HEK293 (cell line): ENCODE data around the gene MS4A10.

Experiments used
- CTCF ChIA-PET: fragments of 350-600 bp; formaldehyde crosslinking; extraction: SDS; loops from one replicate; lab custom pipeline; 2021; ENCODE audit warnings: antibody characterized with exemption; lab: Yijun Ruan, JAX
- POLR2A ChIA-PET: fragments of 300-600 bp; formaldehyde crosslinking; extraction: SDS; loops from one replicate; lab custom pipeline; 2020; ENCODE audit warnings: antibody characterized with exemption, inconsistent platforms; lab: Yijun Ruan, JAX
- H3K27ac ChIP-seq: fragments of 200-500 bp; sonication (Bioruptor generic); 2 replicates; pipeline ENCODE4 v1.5.1; 2014; ENCODE audit warnings: low read depth, low read length, control low read depth, inconsistent platforms; ENCODE audit errors: extremely low read depth
- H3K36me3 ChIP-seq, 2 experiments: fragments of 200-500 bp in 1 of 2; sonication (Bioruptor generic) in 1 of 2; 1 replicate in 1 of 2; 2 replicates in 1 of 2; pipeline ENCODE4 v1.5.1; 2014 to 2017; ENCODE audit warnings: inconsistent platforms in 2 of 2, low read length in 2 of 2; ENCODE audit not compliant: control insufficient read depth in 2 of 2, insufficient read depth in 1 of 2
- H3K4me1 ChIP-seq: fragments of 200-500 bp; sonication (Bioruptor generic); 2 replicates; pipeline ENCODE4 v1.5.1; 2014; ENCODE audit warnings: mild to moderate bottlenecking, low read length, inconsistent platforms; ENCODE audit not compliant: control insufficient read depth, insufficient read depth
- H3K4me3 ChIP-seq: 2 replicates; pipeline ENCODE4 v1.5.1; 2011; ENCODE audit warnings: low read depth, mild to moderate bottlenecking, control low read depth, low read length, moderate library complexity
- H3K9me3 ChIP-seq: fragments of 200-500 bp; sonication (Bioruptor generic); 2 replicates; pipeline ENCODE4 v1.5.1; 2014; ENCODE audit warnings: low read depth, low read length, inconsistent platforms; ENCODE audit not compliant: control insufficient read depth, insufficient read depth
- KLF16 ChIP-seq: fragments of 450-650 bp; formaldehyde crosslinking; IDR thresholded peaks from 2 replicates; pipeline ENCODE4 v1.5.1; 2017; ENCODE audit warnings: missing biosample characterization, missing genetic modification characterization
- OVOL3 ChIP-seq: fragments of 450-650 bp; formaldehyde crosslinking; IDR thresholded peaks from 2 replicates; pipeline ENCODE4 v1.5.1; 2016; ENCODE audit warnings: missing biosample characterization, missing genetic modification characterization
- SCRT1 ChIP-seq: fragments of 450-650 bp; formaldehyde crosslinking; IDR thresholded peaks from 2 replicates; pipeline ENCODE4 v1.5.1; 2016; ENCODE audit warnings: missing biosample characterization, missing genetic modification characterization, borderline replicate concordance
- SETDB1 ChIP-seq: IDR thresholded peaks from one replicate; pipeline ENCODE4 v1.6.1; 2017; ENCODE audit warnings: mild to moderate bottlenecking, low read length, moderate library complexity, mixed read lengths; ENCODE audit not compliant: insufficient read length
- TCF7L2 ChIP-seq: IDR thresholded peaks from 2 replicates; pipeline ENCODE4 v1.6.1; 2011; ENCODE audit warnings: low read depth, mild to moderate bottlenecking, inconsistent platforms, low read length, moderate library complexity, borderline replicate concordance
- TRIM28 ChIP-seq: IDR thresholded peaks from 2 replicates; pipeline ENCODE4 v1.6.1; 2011; ENCODE audit warnings: low read length, control low read depth, borderline replicate concordance
- ZBTB1 ChIP-seq: fragments of 450-650 bp; formaldehyde crosslinking; IDR thresholded peaks from 2 replicates; pipeline ENCODE4 v1.5.1; 2016; ENCODE audit warnings: missing biosample characterization, missing genetic modification characterization
- ZFP3 ChIP-seq: fragments of 450-650 bp; formaldehyde crosslinking; IDR thresholded peaks from 2 replicates; pipeline ENCODE4 v1.5.1; 2016; ENCODE audit warnings: low read depth, missing biosample characterization, missing genetic modification characterization
- ZNF274 ChIP-seq, 2 experiments: fragments of 200-500 bp in 1 of 2; fragments of 450-650 bp in 1 of 2; sonication (Bioruptor generic) in 1 of 2; formaldehyde crosslinking in 1 of 2; IDR thresholded peaks; 2 replicates each; pipeline versions ENCODE4 v1.5.1 to v1.6.1; 2014 to 2016; ENCODE audit warnings: borderline replicate concordance in 1 of 2, inconsistent platforms in 1 of 2, low read length in 1 of 2, missing biosample characterization in 1 of 2, missing genetic modification characterization in 1 of 2
- ZNF292 ChIP-seq: fragments of 450-650 bp; formaldehyde crosslinking; IDR thresholded peaks from 2 replicates; pipeline ENCODE4 v1.5.1; 2016; ENCODE audit warnings: low read depth, missing biosample characterization, missing genetic modification characterization, borderline replicate concordance
- ZNF302 ChIP-seq: fragments of 450-650 bp; formaldehyde crosslinking; IDR thresholded peaks from 2 replicates; pipeline ENCODE4 v1.5.1; 2016; ENCODE audit warnings: missing biosample characterization, missing genetic modification characterization, low read depth
- ZNF350 ChIP-seq: fragments of 450-650 bp; formaldehyde crosslinking; IDR thresholded peaks from 2 replicates; pipeline ENCODE4 v1.5.0; 2017; ENCODE audit warnings: missing biosample characterization, mild to moderate bottlenecking, missing genetic modification characterization
- ZNF391 ChIP-seq: fragments of 450-650 bp; formaldehyde crosslinking; IDR thresholded peaks from 2 replicates; pipeline ENCODE4 v1.5.1; 2016; ENCODE audit warnings: low read depth, missing biosample characterization, missing genetic modification characterization, borderline replicate concordance
- ZNF398 ChIP-seq: fragments of 450-650 bp; formaldehyde crosslinking; IDR thresholded peaks from 2 replicates; pipeline ENCODE4 v1.5.1; 2017; ENCODE audit warnings: missing biosample characterization, missing genetic modification characterization
- ZNF473 ChIP-seq: fragments of 450-650 bp; formaldehyde crosslinking; IDR thresholded peaks from 2 replicates; pipeline ENCODE4 v1.5.1; 2017; ENCODE audit warnings: missing biosample characterization, missing genetic modification characterization
- ZNF560 ChIP-seq: fragments of 450-650 bp; formaldehyde crosslinking; IDR thresholded peaks from 2 replicates; pipeline ENCODE4 v1.5.1; 2017; ENCODE audit warnings: missing biosample characterization, missing genetic modification characterization, borderline replicate concordance
- ZNF701 ChIP-seq: fragments of 450-650 bp; formaldehyde crosslinking; IDR thresholded peaks from 2 replicates; pipeline ENCODE4 v1.5.1; 2016; ENCODE audit warnings: missing biosample characterization, missing genetic modification characterization
- ZNF837 ChIP-seq: fragments of 450-650 bp; formaldehyde crosslinking; IDR thresholded peaks from 2 replicates; pipeline ENCODE4 v1.5.1; 2016; ENCODE audit warnings: missing biosample characterization, missing genetic modification characterization
- ZNF843 ChIP-seq: fragments of 450-650 bp; formaldehyde crosslinking; IDR thresholded peaks from 2 replicates; pipeline ENCODE4 v1.5.1; 2016; ENCODE audit warnings: missing biosample characterization, missing genetic modification characterization
- ZXDB ChIP-seq: fragments of 450-650 bp; formaldehyde crosslinking; IDR thresholded peaks from 2 replicates; pipeline ENCODE4 v1.5.1; 2016; ENCODE audit warnings: missing biosample characterization, missing genetic modification characterization
- TF ChIP-seq, protein P1 (sequence below): fragments of 450-650 bp; formaldehyde crosslinking; IDR thresholded peaks from 2 replicates; pipeline ENCODE4 v1.5.1; 2017; ENCODE audit warnings: missing biosample characterization, missing genetic modification characterization
- TF ChIP-seq, protein P2 (sequence below): fragments of 450-650 bp; formaldehyde crosslinking; IDR thresholded peaks from 2 replicates; pipeline ENCODE4 v1.5.1; 2016; ENCODE audit warnings: missing biosample characterization, missing genetic modification characterization
- TF ChIP-seq, protein P3 (sequence below): fragments of 450-650 bp; formaldehyde crosslinking; IDR thresholded peaks from 2 replicates; pipeline ENCODE4 v1.5.1; 2016; ENCODE audit warnings: missing biosample characterization, missing genetic modification characterization
- TF ChIP-seq, protein P4 (sequence below): fragments of 450-650 bp; formaldehyde crosslinking; IDR thresholded peaks from 2 replicates; pipeline ENCODE4 v1.5.1; 2016; ENCODE audit warnings: missing biosample characterization, missing genetic modification characterization

MS4A10 gene

GRCh38 chr11:60810151-60810550, 25.0 kb downstream of the MS4A10 start:
- no peak overlapping the region for H3K4me3 ChIP-seq
- H3K4me1 ChIP-seq: no peaks in the 10 kb centered on the region
- no peak overlapping the region for H3K27ac ChIP-seq
- POLR2A ChIA-PET: no interaction called here
- no peaks in the 10 kb centered on the region for H3K36me3 ChIP-seq
- H3K9me3 ChIP-seq: no peaks in the 10 kb centered on the region
- CTCF ChIA-PET: interaction anchor here (0.6 kb wide), 1 partner anchor 9 kb away, joined by 3 read pairs; no protein-coding TSS in a partner anchor
- no peak for TF ChIP-seq ZNF843 (tag by site-specific recombination)
- no peak for TF ChIP-seq TCF7L2
- TF ChIP-seq ZNF398: no peak
- TF ChIP-seq, protein P1, sequence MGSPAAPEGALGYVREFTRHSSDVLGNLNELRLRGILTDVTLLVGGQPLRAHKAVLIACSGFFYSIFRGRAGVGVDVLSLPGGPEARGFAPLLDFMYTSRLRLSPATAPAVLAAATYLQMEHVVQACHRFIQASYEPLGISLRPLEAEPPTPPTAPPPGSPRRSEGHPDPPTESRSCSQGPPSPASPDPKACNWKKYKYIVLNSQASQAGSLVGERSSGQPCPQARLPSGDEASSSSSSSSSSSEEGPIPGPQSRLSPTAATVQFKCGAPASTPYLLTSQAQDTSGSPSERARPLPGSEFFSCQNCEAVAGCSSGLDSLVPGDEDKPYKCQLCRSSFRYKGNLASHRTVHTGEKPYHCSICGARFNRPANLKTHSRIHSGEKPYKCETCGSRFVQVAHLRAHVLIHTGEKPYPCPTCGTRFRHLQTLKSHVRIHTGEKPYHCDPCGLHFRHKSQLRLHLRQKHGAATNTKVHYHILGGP (tag by site-specific recombination): no peak
- no peak for TF ChIP-seq ZNF302 (tag by site-specific recombination)
- TF ChIP-seq SETDB1: no peak
- no peak for TF ChIP-seq ZXDB (tag by site-specific recombination)
- no peak for TF ChIP-seq ZNF350 (tag by site-specific recombination)
- TF ChIP-seq, protein P2, sequence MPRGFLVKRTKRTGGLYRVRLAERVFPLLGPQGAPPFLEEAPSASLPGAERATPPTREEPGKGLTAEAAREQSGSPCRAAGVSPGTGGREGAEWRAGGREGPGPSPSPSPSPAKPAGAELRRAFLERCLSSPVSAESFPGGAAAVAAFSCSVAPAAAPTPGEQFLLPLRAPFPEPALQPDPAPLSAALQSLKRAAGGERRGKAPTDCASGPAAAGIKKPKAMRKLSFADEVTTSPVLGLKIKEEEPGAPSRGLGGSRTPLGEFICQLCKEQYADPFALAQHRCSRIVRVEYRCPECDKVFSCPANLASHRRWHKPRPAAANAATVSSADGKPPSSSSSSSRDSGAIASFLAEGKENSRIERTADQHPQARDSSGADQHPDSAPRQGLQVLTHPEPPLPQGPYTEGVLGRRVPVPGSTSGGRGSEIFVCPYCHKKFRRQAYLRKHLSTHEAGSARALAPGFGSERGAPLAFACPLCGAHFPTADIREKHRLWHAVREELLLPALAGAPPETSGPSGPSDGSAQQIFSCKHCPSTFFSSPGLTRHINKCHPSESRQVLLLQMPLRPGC (tag by site-specific recombination): no peak
- no peak for TF ChIP-seq ZNF837 (tag by site-specific recombination)
- TF ChIP-seq, protein P3, sequence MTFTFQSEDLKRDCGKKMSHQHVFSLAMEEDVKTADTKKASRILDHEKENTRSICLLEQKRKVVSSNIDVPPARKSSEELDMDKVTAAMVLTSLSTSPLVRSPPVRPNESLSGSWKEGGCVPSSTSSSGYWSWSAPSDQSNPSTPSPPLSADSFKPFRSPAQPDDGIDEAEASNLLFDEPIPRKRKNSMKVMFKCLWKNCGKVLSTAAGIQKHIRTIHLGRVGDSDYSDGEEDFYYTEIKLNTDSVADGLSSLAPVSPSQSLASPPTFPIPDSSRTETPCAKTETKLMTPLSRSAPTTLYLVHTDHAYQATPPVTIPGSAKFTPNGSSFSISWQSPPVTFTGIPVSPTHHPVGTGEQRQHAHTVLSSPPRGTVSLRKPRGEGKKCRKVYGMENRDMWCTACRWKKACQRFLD (tag by site-specific recombination): no peak
- TF ChIP-seq TRIM28: no peak
- TF ChIP-seq ZBTB1 (tag by site-specific recombination): no peak

GRCh38 chr11:60810569-60810968, 25.4 kb downstream of the MS4A10 start:
- CTCF ChIA-PET: interaction anchor here (0.7 kb wide), 1 partner anchor 31 kb away, joined by 3 read pairs; no protein-coding TSS in a partner anchor
- POLR2A ChIA-PET: no interaction called here
- Histone ChIP-seq H3K4me3 (no peak overlapping the region), H3K9me3 (no peaks in the 10 kb centered on the region), H3K27ac (no peak overlapping the region), H3K4me1 (no peaks in the 10 kb centered on the region), H3K36me3 (no peaks in the 10 kb centered on the region)
- TF ChIP-seq ZNF701 (tag by site-specific recombination) (no peak), ZNF274 (IDR thresholded peaks at IDR 0.05; ENCODE audit: low read length) (no peak), ZNF274 (tag by site-specific recombination; IDR thresholded peaks at IDR 0.05; ENCODE audit: borderline replicate concordance) (no peak), KLF16 (tag by site-specific recombination) (no peak), ZNF473 (tag by site-specific recombination) (no peak), ZNF560 (tag by site-specific recombination) (no peak), ZNF391 (tag by site-specific recombination) (no peak), ZNF292 (tag by site-specific recombination) (no peak), SCRT1 (tag by site-specific recombination) (no peak), OVOL3 (no peak), ZFP3 (tag by site-specific recombination) (no peak)
- TF ChIP-seq, protein P4, sequence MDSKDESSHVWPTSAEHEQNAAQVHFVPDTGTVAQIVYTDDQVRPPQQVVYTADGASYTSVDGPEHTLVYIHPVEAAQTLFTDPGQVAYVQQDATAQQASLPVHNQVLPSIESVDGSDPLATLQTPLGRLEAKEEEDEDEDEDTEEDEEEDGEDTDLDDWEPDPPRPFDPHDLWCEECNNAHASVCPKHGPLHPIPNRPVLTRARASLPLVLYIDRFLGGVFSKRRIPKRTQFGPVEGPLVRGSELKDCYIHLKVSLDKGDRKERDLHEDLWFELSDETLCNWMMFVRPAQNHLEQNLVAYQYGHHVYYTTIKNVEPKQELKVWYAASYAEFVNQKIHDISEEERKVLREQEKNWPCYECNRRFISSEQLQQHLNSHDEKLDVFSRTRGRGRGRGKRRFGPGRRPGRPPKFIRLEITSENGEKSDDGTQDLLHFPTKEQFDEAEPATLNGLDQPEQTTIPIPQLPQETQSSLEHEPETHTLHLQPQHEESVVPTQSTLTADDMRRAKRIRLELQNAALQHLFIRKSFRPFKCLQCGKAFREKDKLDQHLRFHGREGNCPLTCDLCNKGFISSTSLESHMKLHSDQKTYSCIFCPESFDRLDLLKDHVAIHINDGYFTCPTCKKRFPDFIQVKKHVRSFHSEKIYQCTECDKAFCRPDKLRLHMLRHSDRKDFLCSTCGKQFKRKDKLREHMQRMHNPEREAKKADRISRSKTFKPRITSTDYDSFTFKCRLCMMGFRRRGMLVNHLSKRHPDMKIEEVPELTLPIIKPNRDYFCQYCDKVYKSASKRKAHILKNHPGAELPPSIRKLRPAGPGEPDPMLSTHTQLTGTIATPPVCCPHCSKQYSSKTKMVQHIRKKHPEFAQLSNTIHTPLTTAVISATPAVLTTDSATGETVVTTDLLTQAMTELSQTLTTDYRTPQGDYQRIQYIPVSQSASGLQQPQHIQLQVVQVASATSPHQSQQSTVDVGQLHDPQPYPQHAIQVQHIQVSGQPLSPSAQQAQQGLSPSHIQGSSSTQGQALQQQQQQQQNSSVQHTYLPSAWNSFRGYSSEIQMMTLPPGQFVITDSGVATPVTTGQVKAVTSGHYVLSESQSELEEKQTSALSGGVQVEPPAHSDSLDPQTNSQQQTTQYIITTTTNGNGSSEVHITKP (tag by site-specific recombination): no peak
- TF ChIP-seq, protein P2 (tag by site-specific recombination): no peak
